ENCODE results near the gene GPR156.

- TF ChIP-seq POLR2A (IDR thresholded peaks at IDR 0.05), result no peak
- TF ChIP-seq CTCF (IDR thresholded peaks at IDR 0.05), result no peak
Measured at GRCh38 chr3:120169407-120169806, 115.6 kb downstream of the GPR156 start.

Measured in adrenal gland (tissue), 5 donors.